ENCODE data around the gene EVC2.

EVC2 gene

DNA sequence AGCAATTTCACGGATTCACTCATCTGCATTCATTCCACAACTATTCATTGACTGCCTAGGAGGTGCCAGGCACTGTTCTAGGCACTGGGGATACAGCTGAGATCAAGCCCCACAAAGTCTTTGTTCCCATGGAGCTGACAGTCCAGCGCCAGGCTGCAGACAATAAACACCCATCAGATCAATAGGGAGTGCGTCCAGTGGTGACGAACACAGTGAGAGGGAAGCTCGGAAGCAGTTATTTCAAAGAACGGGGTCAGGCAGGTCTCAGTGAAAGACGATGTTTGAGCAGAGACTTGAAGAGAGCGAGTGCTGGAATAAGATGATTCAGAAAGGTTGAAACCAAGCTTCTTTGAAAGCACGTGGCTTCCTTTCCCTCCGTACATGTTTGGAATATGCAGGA, 167.2 kb downstream of the EVC2 start:
- in situ Hi-C loops (cut with MboI; ENCODE audit: low pct_unique_long_range_greater_than_20kb, low sequenced_read_pairs, unreplicated experiment): no loop called here
- no peak for DNase-seq (ENCODE audit: low spot score)
- TF ChIP-seq, protein P1, sequence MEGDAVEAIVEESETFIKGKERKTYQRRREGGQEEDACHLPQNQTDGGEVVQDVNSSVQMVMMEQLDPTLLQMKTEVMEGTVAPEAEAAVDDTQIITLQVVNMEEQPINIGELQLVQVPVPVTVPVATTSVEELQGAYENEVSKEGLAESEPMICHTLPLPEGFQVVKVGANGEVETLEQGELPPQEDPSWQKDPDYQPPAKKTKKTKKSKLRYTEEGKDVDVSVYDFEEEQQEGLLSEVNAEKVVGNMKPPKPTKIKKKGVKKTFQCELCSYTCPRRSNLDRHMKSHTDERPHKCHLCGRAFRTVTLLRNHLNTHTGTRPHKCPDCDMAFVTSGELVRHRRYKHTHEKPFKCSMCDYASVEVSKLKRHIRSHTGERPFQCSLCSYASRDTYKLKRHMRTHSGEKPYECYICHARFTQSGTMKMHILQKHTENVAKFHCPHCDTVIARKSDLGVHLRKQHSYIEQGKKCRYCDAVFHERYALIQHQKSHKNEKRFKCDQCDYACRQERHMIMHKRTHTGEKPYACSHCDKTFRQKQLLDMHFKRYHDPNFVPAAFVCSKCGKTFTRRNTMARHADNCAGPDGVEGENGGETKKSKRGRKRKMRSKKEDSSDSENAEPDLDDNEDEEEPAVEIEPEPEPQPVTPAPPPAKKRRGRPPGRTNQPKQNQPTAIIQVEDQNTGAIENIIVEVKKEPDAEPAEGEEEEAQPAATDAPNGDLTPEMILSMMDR (IDR thresholded peaks at IDR 0.05; ENCODE audit: extremely low read depth, insufficient read depth, missing control alignments): no peak

DNA sequence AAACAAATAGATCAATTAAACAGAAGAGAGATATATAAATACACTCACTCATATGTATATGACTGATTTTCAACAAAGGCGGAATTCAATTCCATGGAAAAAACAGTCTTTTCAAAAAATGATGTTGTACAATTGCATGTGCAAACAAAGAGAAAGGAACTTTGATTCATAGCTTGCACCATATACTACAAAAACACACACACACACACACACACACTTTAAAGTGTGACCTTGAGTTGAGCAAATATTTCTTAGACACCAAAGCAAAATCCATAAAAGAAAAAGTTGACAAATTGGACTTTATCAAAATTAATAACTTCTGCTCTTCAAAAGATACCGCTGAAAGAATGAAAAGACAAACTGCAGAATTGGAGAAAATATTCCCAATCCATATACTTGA, 168.8 kb downstream of the EVC2 start:
- in situ Hi-C loops (cut with MboI; ENCODE audit: low pct_unique_long_range_greater_than_20kb, low sequenced_read_pairs, unreplicated experiment): no loop called here
- TF ChIP-seq, protein P1 (IDR thresholded peaks at IDR 0.05; ENCODE audit: extremely low read depth, insufficient read depth, missing control alignments): no peak
- DNase-seq (ENCODE audit: low spot score): no peak

DNA sequence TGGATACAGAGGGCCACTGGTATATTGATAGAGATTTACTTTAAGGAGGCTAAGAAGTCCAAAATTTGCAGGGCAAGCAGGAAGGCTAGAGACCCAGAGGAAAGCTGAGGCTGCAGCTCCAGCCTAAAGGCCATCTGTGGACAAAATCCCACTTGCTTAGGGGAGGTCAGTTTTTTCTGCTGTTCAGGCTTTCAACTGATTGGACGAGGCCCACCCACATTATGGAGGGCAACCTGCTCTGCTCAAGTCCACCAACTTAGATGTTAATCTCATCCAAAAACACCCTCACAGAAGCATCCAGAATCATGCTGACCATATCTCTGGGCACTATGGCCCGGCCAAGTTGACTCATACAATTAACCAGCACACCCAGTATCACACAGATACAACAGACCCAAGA, 176.3 kb downstream of the EVC2 start:
- in situ Hi-C loops (cut with MboI; ENCODE audit: low pct_unique_long_range_greater_than_20kb, low sequenced_read_pairs, unreplicated experiment): no loop called here

DNA sequence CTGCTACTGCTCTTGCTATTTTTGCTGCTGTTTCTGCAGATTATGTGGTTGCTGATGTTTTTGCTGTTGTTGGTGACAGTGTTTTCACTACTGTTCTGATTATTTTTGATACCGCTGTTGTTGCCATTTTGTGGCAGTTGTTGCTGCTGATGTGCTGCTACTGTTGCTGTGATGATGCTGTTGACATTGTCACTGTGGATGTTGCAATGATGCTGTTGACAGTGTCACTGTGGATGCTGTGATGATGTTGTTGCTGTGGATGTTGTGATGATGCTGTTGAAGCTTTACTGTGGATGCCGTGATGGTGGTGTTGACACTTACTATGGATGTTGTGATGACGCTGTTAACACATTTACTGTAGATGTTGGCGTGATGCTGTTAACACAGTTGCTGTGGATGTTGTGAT, 180.3 kb downstream of the EVC2 start:
- in situ Hi-C loops (cut with MboI; ENCODE audit: low pct_unique_long_range_greater_than_20kb, low sequenced_read_pairs, unreplicated experiment): no loop called here
- TF ChIP-seq, protein P1 (IDR thresholded peaks at IDR 0.05; ENCODE audit: extremely low read depth, insufficient read depth, missing control alignments): no peak
- no peak for DNase-seq (ENCODE audit: low spot score)

More for the DNA sequence above, 176.3 kb downstream of the EVC2 start:
- TF ChIP-seq, protein P1 (IDR thresholded peaks at IDR 0.05; ENCODE audit: extremely low read depth, insufficient read depth, missing control alignments): no peak
- no peak for DNase-seq (ENCODE audit: low spot score)

DNA sequence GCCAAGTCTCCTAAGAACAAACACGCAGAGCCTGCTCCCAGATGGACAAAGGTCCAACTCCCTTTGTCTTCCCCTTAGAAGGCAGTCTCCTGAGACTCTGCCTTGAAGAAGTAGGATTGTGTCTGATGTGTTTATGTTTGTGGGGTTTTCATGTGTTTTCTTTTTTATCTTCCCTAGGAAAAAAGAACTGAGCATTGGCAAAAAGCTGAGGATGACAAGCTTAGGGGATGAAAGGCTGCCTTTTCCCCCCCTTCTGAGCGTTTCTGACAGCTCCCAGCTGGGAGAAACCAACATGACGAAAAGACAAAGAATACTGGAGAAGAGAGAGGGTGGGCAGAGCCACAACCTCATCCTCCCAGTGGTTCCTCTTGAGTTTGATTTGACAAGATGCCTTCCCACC, 181.1 kb downstream of the EVC2 start:
- TF ChIP-seq, protein P1 (IDR thresholded peaks at IDR 0.05; ENCODE audit: extremely low read depth, insufficient read depth, missing control alignments): no peak
- in situ Hi-C loops (cut with MboI; ENCODE audit: low pct_unique_long_range_greater_than_20kb, low sequenced_read_pairs, unreplicated experiment): no loop called here
- DNase-seq (ENCODE audit: low spot score): no peak

DNA sequence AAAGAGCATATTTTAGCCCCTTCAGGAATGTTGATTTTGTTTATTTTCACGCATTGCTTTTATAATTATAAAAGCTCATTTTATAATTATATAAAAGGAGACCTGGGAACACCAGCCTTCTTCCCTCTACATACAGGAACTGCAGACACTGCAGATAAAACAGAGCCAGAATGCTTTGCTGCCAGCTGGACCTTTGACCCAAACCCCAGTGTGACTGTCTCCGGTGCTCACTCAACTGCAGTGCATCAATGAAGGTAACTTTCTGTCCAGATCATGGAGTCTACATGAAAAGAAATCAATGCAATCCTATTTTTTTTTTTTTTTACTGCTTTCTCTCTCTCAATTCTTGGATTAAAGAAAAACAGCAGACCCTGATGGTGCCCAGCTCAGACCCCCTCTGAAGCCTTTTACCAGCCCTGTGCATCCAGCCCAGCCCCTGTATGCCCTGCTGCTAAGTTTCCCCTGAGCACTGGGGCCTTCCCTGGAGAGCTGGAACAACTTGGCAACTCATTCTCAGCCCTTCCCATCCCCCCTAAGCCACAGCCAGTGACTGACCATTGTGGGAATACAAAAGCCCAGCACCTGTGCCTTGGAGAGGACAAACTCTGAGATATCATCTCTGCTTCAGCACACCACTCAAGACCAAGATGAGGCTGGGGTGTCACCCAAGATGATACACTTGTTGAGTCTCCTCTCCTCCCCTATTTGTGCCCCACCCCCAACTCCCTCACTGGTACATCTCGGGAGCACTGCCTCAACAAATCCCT, 182.1 kb downstream of the EVC2 start:
- DNase-seq (ENCODE audit: low spot score): no peak
- TF ChIP-seq, protein P1 (IDR thresholded peaks at IDR 0.05; ENCODE audit: extremely low read depth, insufficient read depth, missing control alignments): no peak
- in situ Hi-C loops (cut with MboI; ENCODE audit: low pct_unique_long_range_greater_than_20kb, low sequenced_read_pairs, unreplicated experiment): no loop called here
